Astrocyte of the spinal cord (primary cell): Measurements from ENCODE around the gene ETV3L.

Experiments
- DNase-seq: peaks from one replicate; pipeline ENCODE4 v3.0.0; 2011; ENCODE audit warnings: low read depth, low spot score
- H3K4me3 ChIP-seq: 2 replicates; pipeline ENCODE4 v1.5.1; 2011; ENCODE audit warnings: low read depth, mild to moderate bottlenecking, low read length, moderate library complexity
- in situ Hi-C: cut with HindIII; loops from 2 replicates; pipeline ENCODE4 v1.10.0; 2017; ENCODE audit warnings: low sequenced_read_pairs
- TF ChIP-seq, protein P1 (sequence below): IDR thresholded peaks from 2 replicates; pipeline ENCODE4 v1.5.1; 2012; ENCODE audit warnings: low read depth, mild to moderate bottlenecking, low read length, inconsistent platforms

Gene ETV3L

DNA sequence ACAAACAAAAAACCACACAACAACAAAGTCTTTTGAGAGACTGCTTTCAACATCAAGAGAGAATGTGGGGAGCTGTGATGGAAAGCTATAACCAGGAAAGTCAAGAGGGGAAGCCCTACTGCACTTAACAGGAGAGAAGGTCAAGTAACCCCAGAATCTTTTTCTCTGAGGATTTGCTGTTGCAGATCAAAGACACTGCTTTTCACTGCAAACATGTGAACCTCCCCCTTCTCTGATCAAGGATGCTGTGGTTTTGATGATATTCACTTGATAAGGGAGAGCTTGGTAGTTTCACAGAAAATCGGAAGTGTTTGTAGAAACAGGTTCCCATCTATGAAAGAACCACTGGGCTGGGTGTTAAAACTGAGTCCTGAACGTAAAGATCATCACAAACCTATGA is 33.8 kb upstream of the ETV3L start:
- in situ Hi-C loops = no loop called here

DNA sequence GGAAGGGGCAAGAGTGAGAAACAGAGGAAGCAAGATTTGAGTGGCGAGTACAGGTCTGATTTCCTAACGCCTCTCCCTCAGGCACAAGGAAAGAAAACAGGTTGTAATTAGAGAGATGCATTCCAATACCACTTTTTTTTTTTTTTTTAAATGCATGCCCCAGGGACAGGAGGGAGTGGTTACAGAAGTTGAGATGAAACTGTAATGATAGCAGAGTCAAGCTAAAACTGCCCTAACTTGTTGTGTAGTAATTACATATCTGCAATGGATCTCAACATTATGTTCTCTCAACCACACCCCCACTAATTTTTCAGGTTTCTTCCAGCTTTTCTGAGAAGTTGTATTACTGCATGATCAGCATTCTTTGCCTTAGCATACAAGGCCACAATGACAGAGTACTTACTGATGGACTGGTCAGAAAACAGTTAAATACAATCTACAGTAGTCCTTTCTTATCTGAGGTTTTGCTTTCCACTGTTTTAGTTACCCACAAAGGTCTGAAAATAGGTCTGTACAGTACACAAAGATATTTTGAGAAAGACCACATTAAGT is 33.1 kb upstream of the ETV3L start:
- in situ Hi-C loops = no loop called here
- no peak overlapping the region for H3K4me3 ChIP-seq
- no peak for DNase-seq
- TF ChIP-seq, protein P1, sequence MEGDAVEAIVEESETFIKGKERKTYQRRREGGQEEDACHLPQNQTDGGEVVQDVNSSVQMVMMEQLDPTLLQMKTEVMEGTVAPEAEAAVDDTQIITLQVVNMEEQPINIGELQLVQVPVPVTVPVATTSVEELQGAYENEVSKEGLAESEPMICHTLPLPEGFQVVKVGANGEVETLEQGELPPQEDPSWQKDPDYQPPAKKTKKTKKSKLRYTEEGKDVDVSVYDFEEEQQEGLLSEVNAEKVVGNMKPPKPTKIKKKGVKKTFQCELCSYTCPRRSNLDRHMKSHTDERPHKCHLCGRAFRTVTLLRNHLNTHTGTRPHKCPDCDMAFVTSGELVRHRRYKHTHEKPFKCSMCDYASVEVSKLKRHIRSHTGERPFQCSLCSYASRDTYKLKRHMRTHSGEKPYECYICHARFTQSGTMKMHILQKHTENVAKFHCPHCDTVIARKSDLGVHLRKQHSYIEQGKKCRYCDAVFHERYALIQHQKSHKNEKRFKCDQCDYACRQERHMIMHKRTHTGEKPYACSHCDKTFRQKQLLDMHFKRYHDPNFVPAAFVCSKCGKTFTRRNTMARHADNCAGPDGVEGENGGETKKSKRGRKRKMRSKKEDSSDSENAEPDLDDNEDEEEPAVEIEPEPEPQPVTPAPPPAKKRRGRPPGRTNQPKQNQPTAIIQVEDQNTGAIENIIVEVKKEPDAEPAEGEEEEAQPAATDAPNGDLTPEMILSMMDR = no peak

More for the DNA sequence above, 33.8 kb upstream of the ETV3L start:
- DNase-seq = no peak
- TF ChIP-seq, protein P1 = no peak
- no peak overlapping the region for H3K4me3 ChIP-seq

DNA sequence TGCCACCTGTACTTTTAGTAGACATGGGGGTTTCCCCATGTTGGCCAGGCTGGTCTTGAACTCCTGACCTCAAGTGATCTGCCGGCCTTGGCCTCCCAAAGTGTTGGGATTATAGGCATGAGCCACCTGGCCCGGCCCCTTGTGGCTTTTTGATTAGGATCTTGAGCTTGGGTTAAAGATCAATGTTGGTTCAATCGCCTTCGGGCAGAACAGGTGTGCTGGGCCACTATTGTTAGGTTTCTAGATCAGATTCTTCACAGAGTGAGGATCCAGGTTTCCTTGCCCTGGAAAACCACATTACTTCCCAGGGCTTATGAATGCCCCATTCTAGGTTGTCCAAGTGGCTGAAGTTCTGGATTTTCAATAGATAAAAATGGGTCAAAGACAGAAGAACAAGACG is 32.5 kb upstream of the ETV3L start:
- H3K4me3 ChIP-seq = no peak overlapping the region
- in situ Hi-C loops = no loop called here
- DNase-seq = no peak
- TF ChIP-seq, protein P1 = no peak

DNA sequence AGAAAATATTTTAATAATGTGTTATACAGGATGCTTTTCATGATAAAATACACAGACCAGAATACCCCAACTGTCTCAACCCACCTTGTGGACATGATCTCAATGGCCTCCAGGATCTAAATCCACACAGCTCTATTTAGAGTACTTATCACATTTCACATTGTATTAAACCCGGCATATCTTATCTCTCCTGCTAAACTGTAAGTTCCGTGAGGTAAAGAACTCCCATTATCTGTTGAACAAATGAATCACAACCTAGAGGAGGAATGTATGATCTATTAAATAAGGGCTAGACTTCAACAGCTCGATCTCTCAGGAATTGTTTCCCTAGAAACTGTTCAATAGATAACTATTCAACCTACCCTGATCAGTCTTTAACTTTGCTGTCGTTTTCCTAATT is 31.7 kb upstream of the ETV3L start:
- DNase-seq = no peak
- TF ChIP-seq, protein P1 = no peak
- H3K4me3 ChIP-seq = no peak overlapping the region
- in situ Hi-C loops = no loop called here

DNA sequence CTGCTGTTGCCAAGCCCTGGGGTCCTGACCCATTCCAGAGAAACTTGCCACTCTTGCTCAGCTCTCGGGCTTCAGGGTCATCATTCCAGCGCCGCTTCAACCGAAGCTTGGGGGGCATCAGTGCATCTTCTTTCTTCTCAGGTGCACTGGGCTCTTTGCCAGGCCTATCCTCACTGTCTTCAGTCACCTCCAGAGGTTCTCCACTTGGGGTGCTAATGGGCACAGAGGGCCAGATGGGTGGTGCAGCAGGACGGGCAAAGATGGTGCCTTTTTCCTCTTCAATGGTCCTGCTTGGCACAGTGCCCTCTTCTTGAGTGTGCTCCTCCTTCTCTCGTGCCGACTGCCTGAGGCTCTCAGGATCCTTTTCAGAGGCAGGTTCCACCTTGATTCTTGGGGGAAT is 25.2 kb upstream of the ETV3L start:
- in situ Hi-C loops = no loop called here
- TF ChIP-seq, protein P1 = no peak
- no peak for DNase-seq
- H3K4me3 ChIP-seq = no peak overlapping the region

DNA sequence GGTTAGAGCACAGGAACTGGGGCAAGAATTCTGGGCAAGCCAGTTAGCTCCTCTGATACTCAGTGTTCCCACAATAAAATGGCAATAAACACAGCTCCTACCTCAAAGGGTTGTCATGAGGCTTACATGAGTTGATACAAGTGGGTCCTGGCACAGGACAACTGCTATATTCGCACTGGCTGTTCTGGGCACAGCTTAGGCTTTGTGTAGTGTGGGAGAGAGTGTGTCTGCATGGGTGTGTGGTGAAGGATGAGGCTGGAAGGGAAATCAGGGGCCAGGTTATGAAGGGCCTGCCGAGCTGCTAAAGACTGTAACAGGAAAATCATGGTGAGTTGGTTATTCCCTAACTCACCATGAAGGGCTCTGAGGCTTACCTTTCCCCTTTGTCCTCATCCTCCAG is 19.8 kb upstream of the ETV3L start:
- in situ Hi-C loops = no loop called here
- DNase-seq = no peak
- H3K4me3 ChIP-seq = no peak overlapping the region
- TF ChIP-seq, protein P1 = no peak

DNA sequence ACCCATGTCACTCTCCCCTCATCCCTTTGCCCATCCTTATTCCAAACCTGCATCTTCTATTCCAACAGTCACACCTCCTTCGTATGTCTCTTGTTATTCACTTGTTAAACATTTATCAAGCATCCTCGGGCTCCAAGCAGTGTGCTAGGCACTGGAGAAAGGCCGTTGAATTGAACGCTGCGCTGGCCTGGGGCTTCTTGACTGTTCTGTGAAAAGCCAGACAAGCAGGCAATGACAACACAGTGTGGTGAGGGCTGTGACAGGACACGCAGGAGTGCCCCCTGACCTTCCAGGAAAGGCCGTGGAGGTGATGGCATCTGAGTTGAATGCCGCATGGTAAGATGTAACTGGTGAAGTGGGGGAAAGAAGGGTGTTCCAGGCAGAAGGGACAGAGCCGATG is 19.4 kb upstream of the ETV3L start:
- no peak overlapping the region for H3K4me3 ChIP-seq
- no peak for DNase-seq
- in situ Hi-C loops = no loop called here
- TF ChIP-seq, protein P1 = no peak
